Calu3 (cell line): ENCODE measurements around the gene DMBX1. TPM values are rescaled to one million over a fixed set of nuclear protein-coding genes. Genes with fewer than 3 reads are reported as not detected.

Source experiments
- BruUV-seq: library from RNA; stranded (reverse); fragments of 400-500 nt; replicated peaks from 2 replicates; lab custom pipeline; 2021; lab: Mats Ljungman, UMichigan
- CTCF ChIA-PET: fragments of 300-600 bp; sonication (Branson Sonifier 250); formaldehyde crosslinking; loops from one replicate; lab custom pipeline; 2022; ENCODE audit warnings: antibody characterized with exemption; lab: Charles Lee
- DNase-seq: peaks from one replicate; pipeline ENCODE4 v3.0.0; 2022
- H3K27ac Mint-ChIP-seq: one replicate; pipeline ENCODE4 v1.8.0; 2022; ENCODE audit warnings: mixed read lengths; ENCODE audit not compliant: unreplicated experiment
- H3K27me3 Mint-ChIP-seq: one replicate; pipeline ENCODE4 v1.8.0; 2022; ENCODE audit warnings: mixed read lengths; ENCODE audit not compliant: unreplicated experiment
- H3K36me3 Mint-ChIP-seq: one replicate; pipeline ENCODE4 v1.8.0; 2022; ENCODE audit warnings: mild to moderate bottlenecking, moderate library complexity, mixed read lengths; ENCODE audit not compliant: insufficient read depth, unreplicated experiment
- H3K4me1 Mint-ChIP-seq: one replicate; pipeline ENCODE4 v1.8.0; 2022; ENCODE audit warnings: mild to moderate bottlenecking, low read depth, mixed read lengths; ENCODE audit not compliant: unreplicated experiment
- H3K4me3 Mint-ChIP-seq: one replicate; pipeline ENCODE4 v1.8.0; 2022; ENCODE audit warnings: mild to moderate bottlenecking, low read depth, moderate library complexity, mixed read lengths; ENCODE audit not compliant: unreplicated experiment
- H3K9me3 Mint-ChIP-seq: one replicate; pipeline ENCODE4 v1.8.0; 2022; ENCODE audit warnings: low read depth, mixed read lengths; ENCODE audit not compliant: unreplicated experiment
- intact Hi-C: fragments of 100-400 bp; cut with micrococcal nuclease; formaldehyde crosslinking; loops from one replicate; pipeline ENCODE4 v1.10.0; 2022; ENCODE audit not compliant: unreplicated experiment
- total RNA-seq: library from RNA; stranded (reverse); gene quantifications from 2 replicates; pipeline ENCODE4 v1.2.3, GENCODE V29; 2022
- TF ChIP-seq, protein P1 (sequence below): fragments of 200-600 bp; IDR thresholded peaks from one replicate; pipeline ENCODE4 v1.8.0; 2022; ENCODE audit warnings: antibody characterized with exemption; ENCODE audit not compliant: unreplicated experiment

Gene DMBX1
- total RNA-seq, 1 experiment from 2014 or later = 2.3 TPM

- Mint-ChIP-seq H3K4me3 (no peak overlapping the region), H3K36me3 (peaks cover 5% of the 10 kb centered on the region), H3K27me3 (peaks cover 28% of the 10 kb centered on the region), H3K4me1 (no peaks in the 10 kb centered on the region), H3K27ac (no peak overlapping the region), H3K9me3 (no peaks in the 10 kb centered on the region)
- TF ChIP-seq, protein P1, sequence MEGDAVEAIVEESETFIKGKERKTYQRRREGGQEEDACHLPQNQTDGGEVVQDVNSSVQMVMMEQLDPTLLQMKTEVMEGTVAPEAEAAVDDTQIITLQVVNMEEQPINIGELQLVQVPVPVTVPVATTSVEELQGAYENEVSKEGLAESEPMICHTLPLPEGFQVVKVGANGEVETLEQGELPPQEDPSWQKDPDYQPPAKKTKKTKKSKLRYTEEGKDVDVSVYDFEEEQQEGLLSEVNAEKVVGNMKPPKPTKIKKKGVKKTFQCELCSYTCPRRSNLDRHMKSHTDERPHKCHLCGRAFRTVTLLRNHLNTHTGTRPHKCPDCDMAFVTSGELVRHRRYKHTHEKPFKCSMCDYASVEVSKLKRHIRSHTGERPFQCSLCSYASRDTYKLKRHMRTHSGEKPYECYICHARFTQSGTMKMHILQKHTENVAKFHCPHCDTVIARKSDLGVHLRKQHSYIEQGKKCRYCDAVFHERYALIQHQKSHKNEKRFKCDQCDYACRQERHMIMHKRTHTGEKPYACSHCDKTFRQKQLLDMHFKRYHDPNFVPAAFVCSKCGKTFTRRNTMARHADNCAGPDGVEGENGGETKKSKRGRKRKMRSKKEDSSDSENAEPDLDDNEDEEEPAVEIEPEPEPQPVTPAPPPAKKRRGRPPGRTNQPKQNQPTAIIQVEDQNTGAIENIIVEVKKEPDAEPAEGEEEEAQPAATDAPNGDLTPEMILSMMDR = no peak
- intact Hi-C loops = no loop called here
- BruUV-seq = no TSS peak
- no peak for DNase-seq
- CTCF ChIA-PET = interaction anchor here (0.7 kb wide), 1 partner anchor 22 kb away, joined by 3 read pairs; no protein-coding TSS in a partner anchor
These were observed 9.8 kb upstream of the DMBX1 start for GRCh38 chr1:46479744-46480350.

DNA sequence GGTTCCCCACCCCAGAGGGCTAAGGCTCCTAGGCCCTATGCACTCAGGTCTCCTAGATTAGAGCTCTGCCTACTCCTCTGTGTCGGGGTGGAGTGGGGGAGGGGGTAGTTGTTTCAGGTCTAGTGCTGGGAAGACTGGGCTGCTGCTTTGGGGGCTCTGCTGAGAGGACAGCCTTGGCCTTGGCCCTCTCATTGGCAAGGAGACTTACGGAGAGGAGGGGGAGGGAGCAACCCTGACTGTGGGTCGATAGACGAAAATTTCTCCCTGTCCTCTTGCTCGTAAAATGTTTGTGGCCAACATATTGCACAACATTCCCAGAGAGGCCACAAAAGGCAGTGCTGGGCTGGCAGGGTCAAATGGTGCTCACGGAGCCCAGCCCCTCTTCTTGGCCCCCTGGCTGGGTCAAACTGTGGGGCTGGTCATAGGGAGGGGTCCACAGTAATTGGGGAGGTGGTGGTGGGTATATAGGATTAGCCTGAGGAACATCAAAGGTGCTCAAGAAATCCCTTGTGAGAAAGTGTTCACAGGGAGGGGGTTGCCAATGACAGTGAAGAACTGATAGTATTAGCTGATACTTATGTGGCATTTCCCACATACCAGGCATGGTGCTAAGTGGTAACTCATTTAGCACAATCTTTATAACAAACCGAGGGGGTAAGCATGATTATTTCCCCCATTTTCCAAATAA lies 8.5 kb upstream of the DMBX1 start:
- intact Hi-C loops = no loop called here
- Mint-ChIP-seq H3K27ac (no peak overlapping the region), H3K9me3 (no peaks in the 10 kb centered on the region), H3K36me3 (peaks cover 5% of the 10 kb centered on the region), H3K4me1 (no peaks in the 10 kb centered on the region), H3K27me3 (peaks cover 28% of the 10 kb centered on the region), H3K4me3 (no peak overlapping the region)
- no peak for DNase-seq
- no TSS peak for BruUV-seq
- TF ChIP-seq, protein P1 = no peak
- CTCF ChIA-PET = interaction anchor here (0.7 to 1.5 kb wide), 2 partner anchors 21 to 46 kb away, joined by 3 to 6 read pairs; no protein-coding TSS in a partner anchor

- no peaks in the 10 kb centered on the region for H3K9me3 Mint-ChIP-seq
These were observed 7.7 kb upstream of the DMBX1 start for GRCh38 chr1:46481961-46482360.

GRCh38 chr1:46483589-46483988 lies 6.0 kb upstream of the DMBX1 start:
- TF ChIP-seq, protein P1 = no peak
- no peaks in the 10 kb centered on the region for H3K9me3 Mint-ChIP-seq
- H3K27ac Mint-ChIP-seq = no peak overlapping the region
- H3K4me1 Mint-ChIP-seq = peaks cover 5% of the 10 kb centered on the region
- CTCF ChIA-PET = interaction anchor here (0.5 to 0.6 kb wide), 2 partner anchors 46 to 281 kb away, joined by 4 to 6 read pairs; no protein-coding TSS in a partner anchor
- intact Hi-C loops = no loop called here
- peaks cover 33% of the 10 kb centered on the region for H3K27me3 Mint-ChIP-seq
- no peak for DNase-seq
- no TSS peak for BruUV-seq
- H3K36me3 Mint-ChIP-seq = peaks cover 2% of the 10 kb centered on the region
- no peak overlapping the region for H3K4me3 Mint-ChIP-seq

More at GRCh38 chr1:46481961-46482360, 7.7 kb upstream of the DMBX1 start:
- Mint-ChIP-seq H3K27me3 (peaks cover 28% of the 10 kb centered on the region), H3K27ac (no peak overlapping the region), H3K4me1 (no peaks in the 10 kb centered on the region), H3K36me3 (peaks cover 4% of the 10 kb centered on the region), H3K4me3 (no peak overlapping the region)
- no peak for DNase-seq
- CTCF ChIA-PET = interaction anchor here (1.5 kb wide), 1 partner anchor 45 kb away, joined by 6 read pairs; no protein-coding TSS in a partner anchor
- intact Hi-C loops = no loop called here
- TF ChIP-seq, protein P1 = no peak
- no TSS peak for BruUV-seq
